Keratinocyte (primary cell): ENCODE results near the gene KMT5C. TPM values are rescaled to one million over a fixed set of nuclear protein-coding genes. Genes with fewer than 3 reads are reported as not detected.

ENCODE experiments used
- DNase-seq: peaks from one replicate; pipeline ENCODE4 v3.0.0-alpha.2; 2011; ENCODE audit warnings: low read depth, missing footprints, low spot score
- FAIRE-seq: peaks from 2 replicates; lab custom pipeline; 2011; peaks lifted over from hg19 to GRCh38; lab: Jason Lieb, UNC
- H2AFZ ChIP-seq: 2 replicates; pipeline ENCODE4 v1.6.0; 2012; ENCODE audit warnings: low read length, control low read depth, inconsistent platforms; ENCODE audit not compliant: control insufficient read depth
- H3K27ac ChIP-seq: 2 replicates; pipeline ENCODE4 v1.5.1; 2011; ENCODE audit warnings: low read length; ENCODE audit not compliant: control insufficient read depth, insufficient read depth
- H3K27me3 ChIP-seq: 3 replicates; pipeline ENCODE4 v1.6.0; 2011; ENCODE audit warnings: low read length; ENCODE audit not compliant: control insufficient read depth, insufficient read depth; ENCODE audit errors: extremely low read depth
- H3K36me3 ChIP-seq, 2 experiments: 2 replicates in 1 of 2; 3 replicates in 1 of 2; pipeline ENCODE4 v1.5.1; 2011; ENCODE audit warnings: low read length in 2 of 2, mild to moderate bottlenecking in 1 of 2; ENCODE audit not compliant: control insufficient read depth in 2 of 2, insufficient read depth in 2 of 2; ENCODE audit errors: extremely low read depth in 1 of 2
- H3K4me1 ChIP-seq: 3 replicates; pipeline ENCODE4 v1.5.1; 2011; ENCODE audit warnings: low read length; ENCODE audit not compliant: control insufficient read depth, insufficient read depth; ENCODE audit errors: extremely low read depth
- H3K4me2 ChIP-seq: 3 replicates; pipeline ENCODE4 v1.6.0; 2011; ENCODE audit warnings: low read depth, low read length; ENCODE audit not compliant: control insufficient read depth, insufficient read depth; ENCODE audit errors: extremely low read depth
- H3K4me3 ChIP-seq, 3 experiments: fragments of 200-600 bp in 1 of 3; sonication (generic) in 1 of 3; 2 replicates in 2 of 3; 3 replicates in 1 of 3; pipeline ENCODE4 v1.5.1; 2011 to 2016; ENCODE audit warnings: low read length in 3 of 3, mild to moderate bottlenecking in 3 of 3, control low read depth in 2 of 3, inconsistent platforms in 1 of 3, low read depth in 1 of 3, mixed read lengths in 1 of 3, mixed run types in 1 of 3, moderate library complexity in 1 of 3; ENCODE audit not compliant: control insufficient read depth in 2 of 3, insufficient read depth in 2 of 3; ENCODE audit errors: extremely low read depth in 1 of 3
- H3K79me2 ChIP-seq: 2 replicates; pipeline ENCODE4 v1.6.0; 2012; ENCODE audit warnings: low read length; ENCODE audit not compliant: control insufficient read depth, insufficient read depth
- H3K9ac ChIP-seq: 3 replicates; pipeline ENCODE4 v1.6.0; 2011; ENCODE audit warnings: low read length; ENCODE audit not compliant: control insufficient read depth, insufficient read depth; ENCODE audit errors: extremely low read depth
- H3K9me1 ChIP-seq: 3 replicates; pipeline ENCODE4 v1.6.0; 2011; ENCODE audit warnings: low read length; ENCODE audit not compliant: control insufficient read depth, insufficient read depth; ENCODE audit errors: extremely low read depth
- H3K9me3 ChIP-seq: 2 replicates; pipeline ENCODE4 v1.5.1; 2012; ENCODE audit warnings: low read depth, low read length; ENCODE audit not compliant: control insufficient read depth
- H4K20me1 ChIP-seq: 3 replicates; pipeline ENCODE4 v1.6.0; 2011; ENCODE audit warnings: low read length; ENCODE audit not compliant: control insufficient read depth, insufficient read depth; ENCODE audit errors: extremely low read depth
- CTCF ChIP-seq, 3 experiments: IDR thresholded peaks in 1 of 3; conservative IDR thresholded peaks in 1 of 3; optimal IDR thresholded peaks in 1 of 3; 2 replicates in 2 of 3; 3 replicates in 1 of 3; pipeline versions ENCODE3 to v1.5.1; 2011; ENCODE audit warnings: low read length in 3 of 3, mild to moderate bottlenecking in 3 of 3, moderate library complexity in 2 of 3, control low read depth in 1 of 3, inconsistent platforms in 1 of 3; ENCODE audit not compliant: insufficient read depth in 2 of 3; ENCODE audit errors: extremely low read depth in 1 of 3
- EZH2 ChIP-seq: IDR thresholded peaks from one replicate; pipeline ENCODE4 v1.6.1; 2012; ENCODE audit warnings: inconsistent platforms, mild to moderate bottlenecking, low read length, moderate library complexity
- dilution Hi-C: fragments of 300-500 bp; cut with MboI; formaldehyde crosslinking; loops from one replicate; pipeline ENCODE4 v1.7.0; 2020; ENCODE audit warnings: low sequenced_read_pairs; ENCODE audit not compliant: extremely low pct_ligation_motif_present
- polyA plus RNA-seq, 5 experiments: library from polyadenylated mRNA; depleted of rRNA in 3 of 5; stranded (reverse) in 3 of 5; stranded (forward) in 1 of 5; unstranded in 1 of 5; fragments of >200 nt; gene quantifications; 1 replicate in 1 of 5; 2 replicates in 3 of 5; 3 replicates in 1 of 5; pipeline versions ENCODE4 v1.2.1 to v1.2.3, GENCODE V29; 2011 to 2012; ENCODE audit warnings: missing spikeins in 2 of 5, low read depth in 1 of 5, low replicate concordance in 1 of 5

The KMT5C gene
- polyA plus RNA-seq, 1 donor (not counting 4 experiments of a cell fraction or from before 2014, with no cell fraction given), result 4.3 TPM

- no peak for DNase-seq
Measured at GRCh38 chr19:55344444-55344843, 4.8 kb downstream of the KMT5C start.

GRCh38 chr19:55345101-55345817 is 5.6 kb downstream of the KMT5C start:
- dilution Hi-C loops, result no loop called here
- Histone ChIP-seq H3K9me1 (no peaks in the 10 kb centered on the region), H3K79me2 (peaks cover 1% of the 10 kb centered on the region), H3K27me3 (no peaks in the 10 kb centered on the region), H3K4me3 (no peak overlapping the region), H3K4me1 (peaks cover 13% of the 10 kb centered on the region), H4K20me1 (no peaks in the 10 kb centered on the region), H3K9ac (no peak overlapping the region), H3K36me3 (peaks cover 0 to 14% of the 10 kb centered on the region in 2 experiments), H3K27ac (no peak overlapping the region), H2AFZ (no peak overlapping the region), H3K9me3 (no peaks in the 10 kb centered on the region), H3K4me2 (no peak overlapping the region)
- no peak for FAIRE-seq
- no peak for DNase-seq
- TF ChIP-seq EZH2 (no peak), CTCF (optimal IDR thresholded peaks at IDR 0.05 in 1 of 3, IDR thresholded peaks at IDR 0.05 in 1 of 3, conservative IDR thresholded peaks at IDR 0.05 in 1 of 3; ENCODE audit: extremely low read depth in 1 of 3, insufficient read depth in 2 of 3, low read length in 3 of 3) (no peak)

More at GRCh38 chr19:55344444-55344843, 4.8 kb downstream of the KMT5C start:
- Histone ChIP-seq H3K4me2 (no peak overlapping the region), H3K27me3 (no peaks in the 10 kb centered on the region), H3K36me3 (peaks cover 0 to 14% of the 10 kb centered on the region in 2 experiments), H3K27ac (no peak overlapping the region), H3K4me1 (peaks cover 15% of the 10 kb centered on the region), H3K9me3 (no peaks in the 10 kb centered on the region), H3K9me1 (no peaks in the 10 kb centered on the region), H2AFZ (no peak overlapping the region), H3K9ac (no peak overlapping the region), H4K20me1 (no peaks in the 10 kb centered on the region), H3K4me3 (no peak overlapping the region), H3K79me2 (peaks cover 5% of the 10 kb centered on the region)
- dilution Hi-C loops, result no loop called here
- TF ChIP-seq CTCF (optimal IDR thresholded peaks at IDR 0.05 in 1 of 3, IDR thresholded peaks at IDR 0.05 in 1 of 3, conservative IDR thresholded peaks at IDR 0.05 in 1 of 3; ENCODE audit: extremely low read depth in 1 of 3, insufficient read depth in 2 of 3, low read length in 3 of 3) (no peak), EZH2 (no peak)
- no peak for FAIRE-seq
